H1 (cell line): ENCODE results near the gene PRAMEF15. TPM values are rescaled to one million over a fixed set of nuclear protein-coding genes. Genes with fewer than 3 reads are reported as not detected.
"Not testable (repeated sequence)": the region's sequence is repeated elsewhere in the genome, so short reads cannot be mapped to it uniquely, and the experiment has no call there.

Source experiments
- CTCF ChIA-PET: fragments of 300-600 bp; sonication (Branson Sonifier 250); formaldehyde crosslinking; loops from one replicate; lab custom pipeline; 2021; ENCODE audit not compliant: partially characterized antibody; lab: Charles Lee
- POLR2A ChIA-PET: fragments of 300-600 bp; sonication (Branson Sonifier 250); formaldehyde crosslinking; loops from one replicate; lab custom pipeline; 2021; ENCODE audit warnings: inconsistent platforms; ENCODE audit not compliant: partially characterized antibody; lab: Charles Lee
- DNase-seq, 2 experiments: peaks; one replicate each; pipeline versions ENCODE4 v3.0.0 to v3.0.0-alpha.2; 2010 to 2022; ENCODE audit warnings: low spot score in 2 of 2, low read depth in 1 of 2, mixed read lengths in 1 of 2
- FAIRE-seq: peaks from 2 replicates; lab custom pipeline; 2011; peaks lifted over from hg19 to GRCh38; lab: Jason Lieb, UNC
- H2AFZ ChIP-seq: 2 replicates; pipeline ENCODE4 v1.8.1; 2012; ENCODE audit warnings: low read length, inconsistent platforms
- H2AK5ac ChIP-seq: 2 replicates; pipeline ENCODE4 v1.6.1; 2013; ENCODE audit warnings: low read depth, low read length
- H2BK120ac ChIP-seq: replicated peaks from 2 replicates; pipeline ENCODE3; 2013; ENCODE audit warnings: low read depth, low read length, inconsistent platforms
- H2BK12ac ChIP-seq: 2 replicates; pipeline ENCODE4 v1.6.1; 2013; ENCODE audit warnings: low read depth, low read length
- H2BK15ac ChIP-seq: 2 replicates; pipeline ENCODE4 v1.6.1; 2013; ENCODE audit warnings: low read length
- H2BK20ac ChIP-seq: 2 replicates; pipeline ENCODE4 v1.6.1; 2013; ENCODE audit warnings: low read length
- H2BK5ac ChIP-seq: 2 replicates; pipeline ENCODE4 v1.6.1; 2013; ENCODE audit warnings: low read depth, low read length
- H3K14ac ChIP-seq: 2 replicates; pipeline ENCODE4 v1.6.1; 2013; ENCODE audit warnings: inconsistent platforms; ENCODE audit not compliant: insufficient read length
- H3K18ac ChIP-seq: 2 replicates; pipeline ENCODE4 v1.6.1; 2013; ENCODE audit warnings: low read length; ENCODE audit errors: extremely low read depth
- H3K23ac ChIP-seq: 2 replicates; pipeline ENCODE4 v1.6.1; 2013; ENCODE audit warnings: inconsistent platforms; ENCODE audit not compliant: insufficient read length
- H3K23me2 ChIP-seq: 2 replicates; pipeline ENCODE4 v1.6.1; 2013; ENCODE audit warnings: low read depth, low read length
- H3K27ac ChIP-seq: 2 replicates; pipeline ENCODE4 v1.6.1; 2011; ENCODE audit warnings: low read depth, low read length, inconsistent platforms
- H3K27me3 ChIP-seq, 4 experiments: replicated peaks in 1 of 4; 1 replicate in 1 of 4; 2 replicates in 3 of 4; pipeline versions ENCODE4 v1.6.1 to v1.8.1; 2011 to 2013; ENCODE audit warnings: low read length in 3 of 4, mild to moderate bottlenecking in 3 of 4, inconsistent platforms in 2 of 4, mixed read lengths in 2 of 4, moderate library complexity in 1 of 4; ENCODE audit not compliant: control insufficient read depth in 3 of 4, insufficient read depth in 3 of 4; ENCODE audit errors: extremely low read depth in 1 of 4
- H3K36me3 ChIP-seq, 4 experiments: 2 replicates each; pipeline versions ENCODE4 v1.6.1 to v1.8.1; 2011 to 2013; ENCODE audit warnings: mild to moderate bottlenecking in 4 of 4, low read length in 3 of 4, moderate library complexity in 2 of 4, control low read depth in 1 of 4, inconsistent platforms in 1 of 4; ENCODE audit not compliant: insufficient read depth in 4 of 4, control insufficient read depth in 2 of 4
- H3K4ac ChIP-seq: replicated peaks from 2 replicates; pipeline ENCODE3; 2013; ENCODE audit warnings: low read length, low read depth, mixed read lengths, inconsistent platforms; ENCODE audit not compliant: insufficient read length
- H3K4me1 ChIP-seq, 4 experiments: replicated peaks in 1 of 4; 1 replicate in 1 of 4; 2 replicates in 3 of 4; pipeline versions ENCODE4 v1.6.1 to v1.8.1; 2011 to 2013; ENCODE audit warnings: low read length in 3 of 4, inconsistent platforms in 2 of 4, mixed read lengths in 1 of 4; ENCODE audit not compliant: insufficient read depth in 4 of 4, control insufficient read depth in 3 of 4
- H3K4me2 ChIP-seq, 2 experiments: 2 replicates each; pipeline versions ENCODE4 v1.6.1 to v1.8.1; 2011 to 2013; ENCODE audit warnings: low read depth in 2 of 2, low read length in 2 of 2, control low read depth in 1 of 2, inconsistent platforms in 1 of 2, mild to moderate bottlenecking in 1 of 2; ENCODE audit not compliant: insufficient read depth in 1 of 2
- H3K4me3 ChIP-seq, 4 experiments: fragments of 200-600, 300-600 bp in 1 of 4; sonication (generic), shearing (Covaris generic), sonication (Bioruptor Twin) in 1 of 4; 2 replicates each; pipeline versions ENCODE4 v1.5.1 to v1.8.1; 2011 to 2016; ENCODE audit warnings: low read length in 4 of 4, low read depth in 3 of 4, control low read depth in 2 of 4, inconsistent platforms in 2 of 4, mild to moderate bottlenecking in 2 of 4, mixed read lengths in 1 of 4, moderate library complexity in 1 of 4; ENCODE audit not compliant: insufficient read depth in 2 of 4; ENCODE audit errors: extremely low read depth in 1 of 4
- H3K56ac ChIP-seq: replicated peaks from 2 replicates; pipeline ENCODE3; 2013; ENCODE audit warnings: low read depth, mild to moderate bottlenecking, mixed read lengths, low read length, inconsistent platforms; ENCODE audit not compliant: insufficient read length
- H3K79me1 ChIP-seq: 2 replicates; pipeline ENCODE4 v1.6.1; 2013; ENCODE audit warnings: low read depth, low read length, control low read depth
- H3K79me2 ChIP-seq, 2 experiments: 2 replicates each; pipeline versions ENCODE4 v1.6.1 to v1.8.1; 2012 to 2013; ENCODE audit warnings: low read length in 2 of 2, mild to moderate bottlenecking in 2 of 2, inconsistent platforms in 1 of 2; ENCODE audit not compliant: insufficient read depth in 2 of 2, control insufficient read depth in 1 of 2
- H3K9ac ChIP-seq, 4 experiments: replicated peaks in 1 of 4; 1 replicate in 1 of 4; 2 replicates in 3 of 4; pipeline versions ENCODE4 v1.6.1 to v1.8.1; 2011 to 2013; ENCODE audit warnings: low read depth in 3 of 4, low read length in 3 of 4, control low read depth in 2 of 4, mild to moderate bottlenecking in 2 of 4, moderate library complexity in 2 of 4, inconsistent platforms in 1 of 4; ENCODE audit errors: extremely low read depth in 1 of 4
- H3K9me3 ChIP-seq, 2 experiments: 2 replicates each; pipeline versions ENCODE4 v1.6.1 to v1.8.1; 2012 to 2013; ENCODE audit warnings: mild to moderate bottlenecking in 2 of 2, moderate library complexity in 2 of 2, control low read depth in 1 of 2, inconsistent platforms in 1 of 2, low read depth in 1 of 2, low read length in 1 of 2, mixed read lengths in 1 of 2; ENCODE audit not compliant: insufficient read depth in 2 of 2
- H4K20me1 ChIP-seq, 2 experiments: replicated peaks in 1 of 2; 2 replicates each; pipeline versions ENCODE3 to v1.8.1; 2011 to 2013; ENCODE audit warnings: inconsistent platforms in 2 of 2, low read length in 2 of 2, mild to moderate bottlenecking in 1 of 2; ENCODE audit not compliant: insufficient read depth in 2 of 2, control insufficient read depth in 1 of 2
- H4K5ac ChIP-seq: 2 replicates; pipeline ENCODE4 v1.6.1; 2013; ENCODE audit warnings: low read length, low read depth, mixed read lengths, inconsistent platforms; ENCODE audit not compliant: insufficient read length
- H4K8ac ChIP-seq: 2 replicates; pipeline ENCODE4 v1.8.0; 2013; ENCODE audit warnings: mild to moderate bottlenecking, moderate library complexity, low read length, inconsistent platforms; ENCODE audit not compliant: insufficient read depth; ENCODE audit errors: extremely low read depth
- H4K91ac ChIP-seq: replicated peaks from 2 replicates; pipeline ENCODE3; 2013; ENCODE audit warnings: low read length, mixed read lengths, inconsistent platforms; ENCODE audit not compliant: insufficient read length
- WGBS, 2 experiments: shearing (Covaris generic) in 1 of 2; methylation state at CpG; one replicate each; pipeline versions ENCODE4 v1.1.6 to v1.1.7; 2013 to 2015; ENCODE audit warnings: low lambda C conversion rate in 2 of 2, mixed read lengths in 2 of 2, inconsistent platforms in 1 of 2, low coverage in 1 of 2, missing lambda C conversion rate in 1 of 2; ENCODE audit not compliant: insufficient replicate concordance in 2 of 2, insufficient coverage in 1 of 2, insufficient read length in 1 of 2; ENCODE audit errors: extremely low coverage in 1 of 2, missing lambda C conversion rate in 1 of 2; 5-methylcytosine and 5-hydroxymethylcytosine counted together
- polyA plus RNA-seq, 7 experiments: library from polyadenylated mRNA; depleted of rRNA in 3 of 7; stranded (reverse) in 5 of 7; unstranded in 2 of 7; fragments of >200 nt in 5 of 7; fragments of 200-250 nt in 2 of 7; gene quantifications; 1 replicate in 5 of 7; 2 replicates in 1 of 7; 4 replicates in 1 of 7; pipeline versions ENCODE4 v1.2.1 to v1.2.3, GENCODE V29; 2011 to 2013; ENCODE audit warnings: missing spikeins in 2 of 7, mixed read lengths in 2 of 7
- total RNA-seq: library from RNA; stranded (reverse); fragmentation: NEBNext Ultra II Directional; extraction: Animal tissue kit (Norgen Biotek cat#: 25700); gene quantifications from 2 replicates; pipeline ENCODE4 v1.2.1, GENCODE V29; 2021

Gene PRAMEF15
- total and polyA plus RNA-seq, 2 of the 8 experiments (the other 6 are each of a cell fraction or from before 2014, with no cell fraction given), result not detected

DNA sequence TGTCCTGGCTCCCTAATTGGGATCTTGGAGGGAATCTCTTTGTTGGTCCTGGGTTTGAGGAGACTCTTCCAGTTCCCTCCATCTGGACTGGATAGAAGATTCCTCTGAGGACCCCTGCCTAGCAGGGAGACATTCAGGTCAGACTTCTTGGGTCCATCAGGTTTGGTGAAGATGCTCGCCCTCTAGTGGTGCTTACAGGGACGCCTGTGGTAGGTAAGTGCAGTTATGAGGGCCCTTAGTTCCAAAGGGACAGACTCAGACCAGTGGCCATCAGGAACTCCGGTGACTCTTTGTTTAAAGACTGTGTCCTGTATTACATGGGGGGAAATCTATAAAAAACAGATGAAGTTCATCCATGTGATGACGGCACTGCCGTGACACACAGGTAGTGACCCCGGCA, 38.4 kb upstream of the PRAMEF15 start:
- H3K79me1 ChIP-seq, H3K27me3 ChIP-seq, H3K4me3 ChIP-seq, H3K36me3 ChIP-seq, H2BK12ac ChIP-seq, H3K27ac ChIP-seq, H3K9ac ChIP-seq, H3K23me2 ChIP-seq, H3K4me2 ChIP-seq, POLR2A ChIA-PET, H3K14ac ChIP-seq, H2AFZ ChIP-seq, H3K9me3 ChIP-seq, DNase-seq, H3K4ac ChIP-seq, H3K18ac ChIP-seq, H3K23ac ChIP-seq, H4K20me1 ChIP-seq, H2BK20ac ChIP-seq, FAIRE-seq, CTCF ChIA-PET, H3K4me1 ChIP-seq, H4K5ac ChIP-seq, H2BK120ac ChIP-seq, H4K8ac ChIP-seq, H2BK15ac ChIP-seq, H3K56ac ChIP-seq, H4K91ac ChIP-seq, H2AK5ac ChIP-seq, H2BK5ac ChIP-seq, H3K79me2 ChIP-seq: not testable (repeated sequence)
- WGBS, 2 experiments, result 80% methylated on average over 1 of the region's 6 CpGs; no CpG with 5 or more reads in 1 of the 2 experiments

DNA sequence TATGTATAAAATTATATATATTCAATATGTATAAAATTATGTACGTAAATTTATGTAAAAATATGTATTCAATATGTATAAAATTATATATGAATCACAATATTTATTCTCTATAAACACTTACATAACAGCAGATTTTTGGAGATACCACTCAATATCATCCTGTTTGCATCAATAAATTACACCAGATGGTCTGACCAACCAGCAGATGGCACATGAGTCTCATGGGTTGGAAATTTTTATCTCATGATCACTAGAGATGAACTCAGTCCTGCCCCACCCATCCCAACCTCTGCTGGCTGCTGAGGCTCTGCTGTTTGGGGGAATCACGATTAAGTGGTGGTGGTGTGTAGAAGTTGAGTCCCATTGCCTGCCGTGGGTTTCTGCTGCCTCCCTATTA, 35.8 kb upstream of the PRAMEF15 start:
- H2BK120ac ChIP-seq, H2BK15ac ChIP-seq, H4K8ac ChIP-seq, H2BK12ac ChIP-seq, H3K18ac ChIP-seq, H3K9me3 ChIP-seq, H4K20me1 ChIP-seq, H3K9ac ChIP-seq, FAIRE-seq, DNase-seq, H3K79me1 ChIP-seq, H3K23ac ChIP-seq, H3K79me2 ChIP-seq, H3K36me3 ChIP-seq, H3K27me3 ChIP-seq, H2AK5ac ChIP-seq, H3K23me2 ChIP-seq, H3K4me1 ChIP-seq, H3K27ac ChIP-seq, H3K4ac ChIP-seq, H4K91ac ChIP-seq, H3K4me2 ChIP-seq, H2BK5ac ChIP-seq, H3K4me3 ChIP-seq, H3K56ac ChIP-seq, H3K14ac ChIP-seq, POLR2A ChIA-PET, H2AFZ ChIP-seq, CTCF ChIA-PET, H2BK20ac ChIP-seq, H4K5ac ChIP-seq: not testable (repeated sequence)
- 80% methylated on average over 1 of the region's 3 CpGs; no CpG with 5 or more reads in 1 of the 2 experiments for WGBS, 2 experiments
